IPS-NIHi11 (cell line): Measurements from ENCODE around the gene SCUBE1.
A peak's percentile ranks its signal among the peaks of the same experiment; 100 is the strongest.

Source experiments
- DNase-seq: peaks from one replicate; pipeline ENCODE4 v3.0.0; 2012; ENCODE audit warnings: mixed read lengths, low spot score

SCUBE1 gene

DNA sequence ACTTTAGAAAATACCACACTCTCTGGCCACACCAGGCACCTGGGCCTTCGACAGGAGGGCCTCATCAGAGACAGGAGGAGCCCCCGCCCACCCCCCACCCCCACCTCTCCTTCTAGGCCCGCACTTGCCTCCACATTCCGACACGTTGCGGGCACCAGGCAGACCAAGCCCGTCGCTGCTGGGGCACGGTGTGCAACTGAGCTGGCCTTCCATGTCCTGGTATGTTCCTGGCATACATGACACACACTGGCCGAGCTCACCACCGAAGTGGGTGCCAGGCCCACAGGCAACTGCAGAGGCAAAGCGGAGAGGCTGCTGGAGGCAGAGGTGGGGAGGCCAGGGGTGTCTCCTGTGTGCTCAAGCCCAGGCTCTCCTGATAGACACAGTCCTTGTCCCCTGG lies 129.2 kb downstream of the SCUBE1 start:
- DNase-seq = no peak

DNA sequence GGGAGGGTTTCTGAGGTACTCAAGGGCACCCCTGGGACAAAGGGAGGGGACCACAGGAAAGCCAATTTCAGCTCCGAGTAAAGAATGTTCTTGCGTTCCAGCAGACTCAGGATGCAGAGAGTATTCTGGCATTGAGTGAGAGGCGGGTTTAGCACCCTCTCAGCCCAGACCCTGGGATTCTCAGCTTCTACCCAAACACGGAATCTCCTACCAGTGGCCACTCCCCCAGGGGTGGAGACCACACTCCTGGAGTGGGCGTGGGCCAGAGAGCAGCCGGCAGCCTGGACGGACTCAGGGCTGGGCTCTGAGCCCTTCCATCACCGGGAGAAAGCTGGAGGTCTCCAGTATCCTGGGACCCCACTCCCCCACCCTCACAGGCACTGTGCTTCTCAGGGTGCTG lies 130.1 kb downstream of the SCUBE1 start:
- peak; percentile 84 for DNase-seq

DNA sequence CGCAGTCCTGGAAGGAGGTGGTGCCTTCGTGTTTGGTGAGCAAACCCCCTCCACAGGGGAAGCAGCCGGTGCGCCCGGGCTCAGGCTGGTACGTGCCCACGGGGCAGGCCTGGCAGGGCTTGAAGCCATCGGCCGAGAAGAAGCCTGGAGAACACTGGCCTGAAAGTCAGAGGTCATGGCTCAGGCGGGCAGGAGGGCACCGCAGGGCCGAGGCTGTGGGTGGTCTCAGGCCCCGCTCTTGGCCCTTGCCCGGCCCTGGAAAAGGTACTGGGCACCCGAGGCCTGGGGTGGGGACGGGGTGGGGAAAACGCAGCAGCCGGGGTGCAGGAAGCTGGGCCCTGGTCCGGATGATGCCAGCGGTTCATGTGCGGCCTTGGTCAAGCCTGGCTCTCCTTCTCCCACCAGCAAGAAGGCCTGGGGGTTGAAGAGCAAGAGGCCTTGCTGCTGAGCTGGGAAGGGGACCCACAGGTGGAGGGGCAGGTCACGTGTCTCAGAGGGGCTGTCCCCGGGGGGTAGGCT lies 130.7 kb downstream of the SCUBE1 start:
- DNase-seq = no peak

DNA sequence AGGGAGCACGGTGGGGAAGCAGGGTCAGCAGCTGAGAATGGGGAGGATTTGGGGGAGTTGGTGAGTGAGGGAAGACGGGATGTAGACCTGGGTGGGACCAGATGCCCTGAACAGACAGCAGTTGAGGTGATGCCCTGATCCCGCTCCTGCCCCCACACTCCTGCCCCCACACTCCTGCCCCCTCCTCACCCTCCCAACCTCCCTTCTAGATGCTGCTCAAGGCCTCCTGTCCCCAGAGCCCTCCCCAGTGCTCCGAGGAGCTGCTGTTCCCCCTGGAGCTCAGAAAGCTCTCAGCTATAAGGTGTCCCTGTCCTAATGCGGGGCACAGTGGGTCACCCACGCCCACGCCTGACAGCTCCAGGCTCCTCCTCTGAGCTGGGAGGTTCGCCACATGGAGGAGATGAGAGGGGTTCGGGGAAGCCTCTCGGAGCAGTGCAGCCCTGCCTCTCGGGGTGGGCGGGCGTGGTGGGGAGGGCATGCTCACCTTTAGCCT lies 131.2 kb downstream of the SCUBE1 start:
- no peak for DNase-seq

DNA sequence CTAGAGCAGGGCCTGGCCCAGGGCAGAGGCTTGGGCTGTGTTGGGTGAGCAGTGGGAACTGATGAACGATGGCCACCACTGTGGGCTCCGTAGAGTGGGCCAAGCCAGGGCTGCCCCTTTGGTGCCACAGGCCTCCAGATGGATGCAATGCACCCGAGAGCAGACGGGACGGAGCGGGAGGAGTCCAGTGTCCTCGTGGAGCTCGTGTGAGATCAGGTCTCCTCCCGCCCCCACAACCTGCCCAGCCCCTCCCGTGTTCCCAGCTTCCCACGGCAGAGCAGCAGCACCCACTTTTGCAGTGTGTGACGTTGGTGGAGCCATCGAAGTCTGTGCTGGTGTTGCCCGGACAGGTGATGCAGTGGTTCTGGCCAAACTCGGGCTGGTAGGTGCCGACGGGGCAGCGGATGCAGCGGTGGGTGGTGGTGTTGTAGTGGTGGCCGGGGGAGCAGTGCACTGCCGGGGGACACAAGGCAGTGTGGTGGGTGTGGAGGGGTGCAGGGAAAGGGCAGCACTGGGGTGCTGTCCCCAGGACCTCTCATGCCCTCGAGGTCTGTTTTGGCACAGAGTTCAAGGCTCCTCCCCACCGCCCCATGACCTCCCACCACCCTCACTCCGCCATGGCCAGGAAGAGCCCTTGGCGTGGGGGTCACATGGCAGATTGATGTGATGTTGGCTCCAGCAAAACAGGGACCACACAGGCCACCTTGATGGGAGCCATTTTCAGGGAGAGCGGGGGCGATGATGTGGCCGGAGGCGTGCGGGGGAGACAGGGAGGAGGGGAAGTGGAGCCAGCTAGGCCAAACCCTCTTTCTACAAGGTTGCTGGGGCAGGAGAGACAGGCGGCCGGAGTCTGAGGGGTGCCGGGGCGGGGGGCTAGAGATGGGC lies 132.3 kb downstream of the SCUBE1 start:
- DNase-seq = no peak

DNA sequence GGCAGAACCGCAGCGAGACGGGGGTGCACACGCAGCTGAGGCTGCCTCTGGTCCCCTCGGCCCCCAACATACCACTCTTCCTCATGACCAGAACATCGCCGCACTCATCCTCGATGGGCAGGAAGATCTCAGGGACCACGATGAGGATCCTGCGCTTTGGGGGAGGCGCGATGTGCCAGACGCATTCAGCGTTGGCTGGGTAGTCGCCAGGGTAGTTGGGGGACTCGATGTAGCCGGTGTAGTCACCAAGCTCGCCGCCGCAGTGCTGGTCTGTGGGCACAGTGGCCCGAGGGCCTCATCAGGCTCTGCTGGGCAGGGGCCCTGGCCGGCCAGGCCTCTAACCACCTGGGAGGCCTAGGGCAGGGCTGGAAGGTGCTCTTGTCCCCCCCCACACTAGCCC lies 133.2 kb downstream of the SCUBE1 start:
- no peak for DNase-seq

DNA sequence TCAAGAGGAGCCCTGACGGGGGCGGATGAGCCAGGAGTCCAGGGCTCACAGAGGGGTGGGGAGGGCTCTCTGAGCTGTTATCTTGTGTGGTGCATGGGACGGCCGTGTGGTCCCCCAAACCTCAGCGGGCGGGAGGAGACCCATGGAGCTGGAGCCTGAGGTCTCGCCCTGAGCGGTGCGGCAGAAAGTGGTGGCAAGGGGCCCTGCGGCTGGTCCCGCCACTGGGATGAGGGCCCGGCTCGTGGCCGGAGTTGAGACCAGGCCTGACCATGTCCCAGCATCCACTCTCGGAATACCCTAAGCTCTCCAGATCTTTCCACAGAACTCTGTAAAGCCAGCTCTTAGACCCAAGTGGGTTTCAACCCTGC lies 133.7 kb downstream of the SCUBE1 start:
- no peak for DNase-seq

DNA sequence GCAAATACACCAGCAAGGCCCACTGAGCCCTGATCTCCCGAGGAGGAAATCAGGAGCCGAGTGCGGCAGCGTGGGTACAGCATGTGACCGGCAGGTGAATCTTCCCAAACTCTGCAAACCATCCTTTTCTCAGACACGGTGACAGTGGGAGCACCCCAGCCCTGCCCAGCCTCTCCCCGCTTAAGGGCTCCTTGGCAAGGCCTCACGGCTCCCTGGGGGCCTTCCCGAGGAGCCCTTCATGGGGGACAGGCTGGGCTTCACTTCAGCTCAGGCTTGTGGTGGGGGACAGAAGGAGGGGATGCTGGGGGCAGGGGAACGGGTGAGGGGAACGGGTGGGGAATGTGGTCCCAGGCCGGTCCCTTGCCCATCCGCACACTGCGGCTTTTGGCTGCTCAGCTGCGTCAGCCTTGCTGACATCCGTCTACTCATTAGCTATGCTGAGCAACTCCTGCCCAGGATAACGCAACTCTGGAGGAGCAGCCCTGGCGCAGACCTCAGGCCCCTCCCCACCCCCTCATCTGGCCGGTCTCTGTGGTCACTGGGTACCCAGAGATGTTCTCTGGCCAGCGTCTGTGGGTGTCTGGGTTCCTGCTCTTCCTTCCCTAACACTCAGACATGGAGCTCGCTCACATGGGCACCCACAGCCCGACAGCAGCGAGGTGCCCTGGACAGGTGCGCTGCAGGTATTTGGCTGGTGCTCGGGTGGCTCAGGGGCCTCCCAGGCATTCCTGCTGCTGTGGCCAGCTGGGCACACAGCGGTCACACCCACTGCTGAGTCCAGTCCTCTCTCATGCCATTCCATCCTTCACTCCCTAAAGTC lies 134.3 kb downstream of the SCUBE1 start:
- DNase-seq = no peak

DNA sequence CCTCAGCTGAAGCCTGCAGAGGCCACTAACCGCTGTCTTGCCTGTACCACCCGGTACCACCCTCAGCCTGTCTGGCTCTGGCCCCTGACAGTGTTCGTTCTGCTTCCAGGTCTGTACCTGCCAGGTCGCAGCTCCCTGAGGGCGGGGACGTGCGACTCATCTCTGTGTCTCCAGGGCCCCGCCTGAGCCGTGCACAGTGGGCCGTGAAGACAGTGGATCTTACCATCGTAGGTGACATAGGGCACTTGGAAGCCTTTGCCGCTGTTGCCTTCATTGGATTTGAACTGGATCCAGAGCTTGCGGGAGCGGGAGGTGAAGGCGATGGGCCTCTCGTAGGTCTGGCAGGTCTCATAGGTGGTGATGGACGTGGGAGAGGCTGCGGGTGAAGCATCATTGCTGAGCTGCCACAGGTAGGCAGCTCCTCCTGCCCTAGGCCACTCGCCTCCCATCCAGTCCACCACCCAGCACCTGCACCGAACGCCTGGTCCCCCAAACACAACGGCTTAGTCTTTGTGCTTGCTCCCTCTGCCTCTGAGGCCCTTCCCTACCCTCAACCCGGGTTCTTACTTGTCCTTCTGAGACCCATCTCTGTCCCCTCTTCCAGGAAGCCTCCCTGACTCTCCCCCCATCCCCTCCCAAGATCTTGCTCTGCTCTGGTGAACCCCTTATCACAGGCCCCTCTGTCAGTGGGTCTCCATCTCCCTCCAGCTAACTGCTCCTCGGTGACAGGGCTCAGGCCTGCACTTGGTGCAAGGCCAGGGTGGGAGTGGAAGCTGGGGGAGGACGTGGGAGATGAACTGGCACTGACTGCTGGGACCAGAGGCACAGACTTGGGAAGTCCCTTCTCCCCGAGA lies 135.1 kb downstream of the SCUBE1 start:
- no peak for DNase-seq

DNA sequence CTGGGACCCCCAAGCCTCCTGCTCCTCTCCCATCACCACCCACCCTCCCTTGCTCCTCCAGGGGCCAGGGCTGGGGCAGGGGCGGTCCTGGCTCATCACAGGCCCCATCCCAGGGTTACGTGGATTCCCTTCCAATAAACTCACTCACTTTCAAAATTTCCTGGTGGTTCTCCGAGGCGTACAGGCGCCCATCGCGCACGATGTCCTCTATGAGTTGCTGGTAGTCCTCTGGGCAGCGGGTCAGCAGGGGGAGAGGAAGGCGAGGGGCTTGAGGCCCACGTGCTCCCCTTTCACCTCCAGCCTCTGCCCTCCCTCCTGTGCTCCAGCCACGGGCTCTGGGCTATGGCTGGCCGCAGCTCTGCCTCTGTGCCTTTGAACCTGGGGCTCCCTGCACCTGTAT lies 135.8 kb downstream of the SCUBE1 start:
- no peak for DNase-seq

DNA sequence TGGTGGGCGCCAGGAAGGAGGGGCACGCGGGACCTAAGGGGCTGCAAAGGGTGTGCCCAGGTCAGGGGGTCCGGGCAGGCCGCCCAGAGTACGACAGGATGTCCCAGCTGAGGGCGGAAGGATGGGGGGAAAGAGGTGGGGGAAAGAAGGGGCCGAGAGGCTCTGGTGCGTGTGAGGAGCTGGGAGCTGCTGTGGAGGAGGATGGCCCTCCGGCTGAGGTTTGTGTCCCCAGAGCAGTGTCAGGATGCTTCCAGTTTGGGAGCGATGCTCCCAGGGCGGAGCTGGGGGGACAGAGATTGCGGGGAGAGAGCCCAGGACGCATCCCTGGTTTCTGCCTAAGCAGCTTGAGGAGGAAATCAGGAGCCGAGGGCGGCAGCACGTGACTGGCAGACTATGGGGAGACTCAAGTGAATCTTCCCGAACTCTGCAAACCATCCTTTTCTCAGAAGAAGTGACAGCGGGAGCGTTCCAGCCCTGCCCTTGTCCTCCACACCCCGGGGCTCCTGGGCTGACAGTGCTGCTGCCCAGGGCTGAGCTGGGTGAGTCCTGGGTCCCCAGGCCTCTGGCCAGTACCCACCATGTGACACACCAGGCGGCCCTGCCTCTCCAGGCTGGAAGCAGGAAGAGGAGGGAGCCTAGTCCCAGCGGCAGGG lies 136.5 kb downstream of the SCUBE1 start:
- DNase-seq = no peak

DNA sequence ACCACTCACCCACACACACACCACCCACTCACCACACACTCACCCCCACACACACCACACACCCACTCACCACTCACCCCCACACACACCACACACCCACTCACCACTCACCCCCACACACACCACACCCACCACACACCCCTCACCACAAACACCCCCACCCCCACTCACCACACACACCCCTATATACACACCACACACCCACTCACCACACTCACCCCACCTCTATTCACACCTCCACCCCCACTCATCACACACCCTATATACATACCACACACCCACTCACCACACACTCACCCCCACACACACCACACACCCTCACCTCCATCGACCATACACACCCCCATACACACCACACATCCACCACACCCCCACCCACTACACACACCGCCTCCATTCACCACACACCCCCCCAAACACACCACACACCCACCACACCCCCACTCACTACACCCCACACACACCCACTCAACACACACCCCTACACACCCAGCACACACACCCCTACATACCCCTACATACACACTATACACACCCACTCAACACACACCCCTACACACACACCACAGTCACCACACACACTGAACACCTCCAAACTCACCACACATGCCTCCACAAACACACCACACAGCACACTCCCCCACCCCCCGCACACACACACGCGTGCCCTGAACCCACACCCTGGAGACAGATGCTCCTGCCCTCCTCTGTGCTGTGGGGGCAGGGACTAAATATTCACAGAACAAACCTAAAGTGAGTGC lies 137.2 kb downstream of the SCUBE1 start:
- no peak for DNase-seq

DNA sequence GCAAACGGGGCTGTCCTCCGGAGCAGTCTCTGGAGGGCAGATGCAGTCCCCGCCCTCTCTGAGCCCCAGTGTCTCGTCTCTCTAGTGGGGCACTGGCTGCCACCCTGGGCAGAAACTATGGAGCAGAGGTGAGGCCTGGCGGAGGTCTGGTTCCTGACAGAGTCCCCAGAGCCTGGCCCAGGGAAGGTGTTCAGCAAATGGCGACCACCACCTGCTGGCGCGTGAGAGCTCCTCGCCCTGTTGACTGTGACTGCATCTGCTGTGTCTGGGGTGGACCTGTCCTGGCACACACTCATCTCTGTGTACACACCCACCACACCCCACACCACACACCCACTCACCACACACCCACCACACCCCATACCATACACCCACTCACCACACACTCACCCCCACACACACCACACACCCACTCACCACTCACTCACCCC lies 137.9 kb downstream of the SCUBE1 start:
- no peak for DNase-seq

DNA sequence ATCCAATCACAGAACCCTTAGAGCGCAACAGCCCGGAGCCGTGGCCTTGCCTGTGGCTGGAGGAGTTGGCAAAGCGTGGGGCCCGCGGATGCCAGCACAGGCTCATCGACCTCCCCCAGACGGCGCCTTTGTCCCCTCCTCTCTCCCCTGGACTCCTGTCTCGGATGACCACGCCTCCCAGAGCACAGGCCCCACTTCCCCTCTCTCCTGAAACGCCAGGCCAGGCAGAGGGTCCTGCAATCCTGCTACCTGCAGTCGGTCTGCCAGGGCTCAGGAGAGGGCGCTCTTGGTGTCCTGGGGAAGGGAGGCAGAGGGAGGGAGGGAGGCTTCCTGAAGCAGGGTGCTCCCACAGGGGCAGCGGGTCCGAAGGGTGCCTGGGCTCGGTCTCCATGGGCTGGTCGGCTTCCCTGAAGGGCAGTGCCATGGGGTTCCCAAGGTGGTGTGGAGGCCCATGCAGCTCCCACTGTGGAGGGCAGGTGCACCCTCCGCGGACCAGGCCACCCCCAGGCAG lies 139.6 kb downstream of the SCUBE1 start:
- peak; percentile 78 for DNase-seq

DNA sequence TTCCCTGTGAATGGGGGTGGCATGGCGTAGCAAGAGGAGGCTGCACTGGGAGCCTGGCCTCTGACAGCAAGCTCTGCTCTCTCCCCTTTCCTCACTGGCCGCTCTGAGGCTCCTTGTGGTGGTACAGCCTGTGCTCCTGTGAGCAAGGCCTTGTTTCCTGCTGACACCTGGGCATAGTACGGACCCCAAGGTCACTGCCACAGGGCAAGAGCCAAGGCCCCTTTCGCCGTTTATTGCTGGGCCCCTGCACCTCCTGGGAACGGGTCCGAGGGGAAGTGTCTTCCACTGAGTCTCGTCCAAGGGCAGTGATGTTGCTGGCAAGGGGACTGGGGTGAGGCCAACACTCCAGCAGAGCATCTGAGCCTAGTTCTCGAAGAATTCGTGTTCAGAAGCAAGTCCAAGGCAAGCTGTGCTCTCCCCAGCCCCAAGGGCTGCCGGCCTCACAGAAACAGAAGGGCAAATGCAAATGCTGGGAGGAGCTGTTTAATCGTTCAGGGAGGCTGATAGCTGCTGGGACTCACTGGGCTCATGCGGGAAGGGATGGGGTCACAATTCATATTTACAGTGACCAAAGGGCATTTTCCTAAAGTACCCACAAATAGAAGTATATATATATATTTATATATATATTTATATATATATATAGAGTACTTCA lies 140.3 kb downstream of the SCUBE1 start:
- no peak for DNase-seq

DNA sequence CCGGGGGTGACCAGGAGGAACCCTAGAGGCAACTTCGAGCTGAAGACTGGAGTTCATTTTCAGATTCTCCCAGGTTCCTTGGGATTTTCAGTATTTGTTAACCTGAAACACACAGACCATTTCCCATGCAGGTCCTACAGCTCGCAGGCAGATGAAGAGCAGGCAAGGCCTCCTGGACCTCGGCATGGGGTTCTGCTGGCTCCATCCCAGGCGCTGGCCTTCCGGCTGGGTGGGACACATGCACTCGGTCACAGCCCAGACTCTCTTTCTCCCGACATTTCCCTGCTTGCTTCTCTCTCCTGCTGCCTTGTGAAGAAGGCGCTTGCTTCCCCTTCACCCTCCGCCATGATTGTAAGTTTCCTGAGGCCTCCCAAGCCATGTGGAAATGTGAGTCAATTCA lies 140.8 kb downstream of the SCUBE1 start:
- no peak for DNase-seq

DNA sequence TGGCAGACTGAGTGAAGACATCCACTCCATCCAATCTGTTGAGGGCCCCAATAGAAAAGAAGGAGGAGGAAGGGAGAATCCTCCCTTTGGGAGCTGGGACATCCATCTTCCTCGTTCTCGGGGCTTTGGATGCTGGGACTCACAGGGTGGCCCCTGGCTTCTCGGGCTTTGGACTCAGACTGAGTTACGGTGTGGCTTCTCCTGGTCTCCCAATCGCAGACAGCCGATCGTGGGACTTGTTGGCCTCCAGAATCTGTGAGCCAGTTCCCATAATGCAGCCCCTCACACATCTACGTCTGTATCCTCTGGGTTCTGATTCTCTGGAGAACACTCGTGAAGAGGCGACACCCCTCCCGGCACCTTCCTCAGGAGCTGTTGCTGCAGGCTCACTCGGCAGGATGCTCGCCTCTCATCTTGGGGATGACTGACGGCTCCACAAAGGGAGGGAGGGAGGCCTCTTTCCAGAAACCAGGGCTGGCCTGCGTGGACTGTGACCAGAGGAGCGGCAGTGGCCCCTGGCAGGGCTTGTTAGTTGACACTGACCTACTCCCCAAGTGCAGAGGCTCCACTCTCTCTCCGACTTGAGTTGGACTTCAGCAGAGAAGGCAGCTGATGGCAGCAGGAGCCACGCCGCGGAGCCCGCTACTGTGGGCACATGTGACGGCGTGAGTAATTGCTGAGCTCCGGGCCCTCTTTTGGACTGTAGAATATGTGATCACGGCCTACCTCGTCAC lies 141.5 kb downstream of the SCUBE1 start:
- no peak for DNase-seq

DNA sequence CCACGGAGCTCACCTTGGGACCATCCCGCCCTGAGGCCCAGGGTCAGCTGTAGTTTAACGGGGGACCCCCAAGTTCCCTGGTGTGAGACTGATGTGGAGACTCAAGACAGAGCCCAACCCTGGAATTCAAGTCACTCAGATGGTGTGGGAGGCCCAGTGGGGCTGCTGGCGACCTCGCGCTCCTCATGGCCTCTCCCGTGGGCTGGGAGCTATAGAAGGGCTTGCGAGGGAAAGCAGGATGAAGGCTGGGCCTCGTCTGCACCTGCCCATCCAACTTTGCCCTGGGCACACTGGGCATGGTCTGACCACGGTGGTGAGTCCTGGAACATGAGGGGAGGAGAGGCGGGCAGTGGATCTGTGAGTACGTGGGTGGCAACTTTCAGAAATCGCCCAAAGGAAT lies 142.6 kb downstream of the SCUBE1 start:
- no peak for DNase-seq

DNA sequence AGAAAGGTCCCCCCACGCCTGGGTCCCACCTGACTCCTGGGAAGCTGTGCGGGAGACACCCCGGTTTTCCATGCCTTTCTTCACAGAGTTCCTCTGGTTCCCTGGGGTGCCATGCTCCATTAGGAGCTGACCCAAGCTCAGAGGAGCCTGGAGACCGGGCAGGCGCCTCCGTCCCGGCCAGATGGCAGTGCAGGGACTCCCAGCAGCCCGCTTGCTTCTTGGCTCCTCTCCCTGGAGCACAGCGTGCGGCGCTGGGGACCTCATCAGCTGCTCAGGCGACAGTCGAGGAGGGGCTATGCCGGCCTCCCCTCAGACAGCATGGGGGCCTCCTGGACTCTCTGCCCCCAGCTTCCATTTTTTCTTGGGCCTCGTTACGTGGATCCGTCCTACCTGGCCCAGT lies 143.1 kb downstream of the SCUBE1 start:
- DNase-seq = no peak
